Left lobe of liver (tissue), 2 donors: Measurements from ENCODE around the gene FAM13B. TPM values are rescaled to one million over a fixed set of nuclear protein-coding genes. Genes with fewer than 3 reads are reported as not detected.

Experiments used
- ATAC-seq: fragments of 200-7000 bp; cut with Tn5 transposase; one replicate; pipeline ENCODE4 v1.9.1; 2020; ENCODE audit warnings: mild to moderate bottlenecking, moderate library complexity
- DNase-seq: peaks from one replicate; pipeline ENCODE4 v3.0.0-alpha.2; 2020; ENCODE audit warnings: low spot score
- total RNA-seq: library from RNA; stranded (reverse); gene quantifications from one replicate; pipeline ENCODE4 v1.2.1, GENCODE V29; 2021
- donor health status: DM: no; HTN: no; CAD: no; lungs with moderate emphysema.
- donor health status: DM: no; HTN: yes; CAD: no.

The FAM13B gene
- total RNA-seq, 1 donor from 2014 or later = 8.0 TPM

- no peak for ATAC-seq
Measured at GRCh38 chr5:137902408-137903133, 130.3 kb downstream of the FAM13B start.

GRCh38 chr5:137901011-137901817 is 131.7 kb downstream of the FAM13B start:
- ATAC-seq (no peak), DNase-seq (no peak)

More at GRCh38 chr5:137902408-137903133, 130.3 kb downstream of the FAM13B start:
- no peak for DNase-seq

DNA sequence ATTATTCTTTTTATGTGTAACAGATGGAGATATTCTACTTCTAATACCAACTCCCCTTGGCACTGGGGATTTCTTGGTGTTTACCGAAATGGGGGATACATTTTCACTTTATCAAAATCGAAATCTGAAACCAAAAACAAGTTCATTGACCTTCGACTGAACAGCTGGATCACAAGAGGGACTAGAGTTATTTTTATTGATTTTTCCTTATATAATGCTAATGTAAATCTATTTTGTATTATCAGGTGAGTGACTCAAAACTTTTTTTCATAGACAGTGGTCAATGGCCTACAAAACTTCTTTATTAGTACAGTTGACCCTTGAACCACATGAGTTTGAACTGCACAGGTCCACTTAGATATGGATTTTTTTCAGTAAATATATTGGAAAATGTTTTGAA is 133.4 kb downstream of the FAM13B start:
- no peak for DNase-seq
- ATAC-seq = no peak

GRCh38 chr5:137896560-137896959 is 136.3 kb downstream of the FAM13B start:
- ATAC-seq = no peak
- DNase-seq = no peak

GRCh38 chr5:137894586-137894985 is 138.3 kb downstream of the FAM13B start:
- DNase-seq = no peak
- ATAC-seq = no peak

DNA sequence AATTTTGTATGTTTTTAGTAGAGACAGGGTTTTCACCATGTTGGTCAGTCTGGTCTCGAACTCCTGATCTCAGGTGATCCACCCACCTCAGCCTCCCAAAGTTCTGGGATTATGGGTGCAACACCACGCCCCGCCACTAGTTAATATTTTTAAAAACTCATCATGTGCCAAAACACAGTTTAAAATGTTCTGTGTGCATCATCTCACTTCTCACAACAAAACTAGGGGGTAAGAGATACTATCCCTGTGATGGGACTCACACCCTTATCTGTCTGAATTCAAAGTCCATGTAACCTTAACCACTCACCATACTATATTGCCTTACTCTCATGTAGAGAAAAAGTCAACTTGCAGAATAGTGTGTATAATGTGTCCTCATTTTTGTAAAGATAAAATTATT is 141.0 kb downstream of the FAM13B start:
- DNase-seq (no peak), ATAC-seq (no peak)

- no peak for ATAC-seq
- no peak for DNase-seq
Measured at GRCh38 chr5:137890845-137891244, 142.0 kb downstream of the FAM13B start.

DNA sequence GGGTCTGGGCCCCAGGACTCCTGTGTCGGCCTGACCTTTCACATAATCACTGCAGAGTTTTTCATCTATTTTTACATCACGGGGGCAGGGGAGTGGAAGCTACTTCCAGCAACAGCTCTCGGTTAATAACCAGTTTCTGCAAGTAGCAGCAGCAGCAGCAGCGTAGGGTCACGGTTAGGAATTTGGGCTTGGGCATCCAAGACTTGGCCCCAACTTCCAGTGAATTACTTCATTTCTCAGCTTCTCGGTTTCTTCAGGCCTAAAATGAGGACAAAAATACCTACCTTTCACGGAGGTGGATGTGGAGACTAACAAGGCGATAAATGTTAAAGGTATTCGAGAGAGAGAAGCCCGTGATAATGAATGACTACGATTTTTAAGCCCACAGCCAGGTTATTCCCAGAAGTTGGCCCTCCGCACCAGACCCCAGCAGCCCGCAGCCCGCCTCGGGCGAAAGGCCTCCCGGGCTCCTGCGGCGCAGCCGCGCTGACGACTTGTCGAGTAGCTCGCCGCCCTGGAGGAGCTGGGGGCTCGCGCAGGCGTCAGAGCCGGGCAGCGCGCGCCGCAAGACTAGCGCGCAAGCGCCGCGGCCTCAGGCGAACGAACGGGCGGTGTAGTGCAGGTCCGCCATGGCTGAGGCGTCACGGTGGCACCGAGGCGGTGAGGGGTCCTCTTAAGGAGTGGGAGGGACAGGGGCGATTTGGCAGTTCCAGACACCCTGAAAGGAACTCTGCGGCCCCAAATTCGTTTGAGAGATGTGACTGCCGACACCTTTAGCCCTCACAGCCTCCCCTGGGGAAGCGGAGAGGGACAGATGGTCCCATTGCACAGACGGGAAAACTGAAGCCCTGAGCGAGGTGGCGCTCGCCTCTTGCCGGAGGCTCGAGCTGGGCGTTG is 143.8 kb downstream of the FAM13B start, which contains the start of gene PKD2L2:
Gene PKD2L2 (plus strand): TSS at position 595 of the 897 bp plus-strand sequence. CDS start 35 bp downstream, at position 630.
- ATAC-seq = peak; percentile 88
- peak; percentile 60 for DNase-seq

- ATAC-seq = no peak
Measured at GRCh38 chr5:137888466-137888862, 144.4 kb downstream of the FAM13B start.

More at GRCh38 chr5:137888466-137888862, 144.4 kb downstream of the FAM13B start:
- DNase-seq = no peak

Other genes starting within 250 kb of the FAM13B start
- not detected for gene MYOT, start 165.2 kb downstream of the FAM13B start, total RNA-seq
- gene PKD2L2, start 143.6 kb downstream of the FAM13B start, total RNA-seq = not detected
- gene WNT8A, start 51.0 kb upstream of the FAM13B start, total RNA-seq = not detected
- 0.20 TPM for gene NME5, start 106.3 kb upstream of the FAM13B start, total RNA-seq
- 19.3 TPM for gene BRD8, start 145.6 kb upstream of the FAM13B start, total RNA-seq
- 0.35 TPM for gene KIF20A, start 146.0 kb upstream of the FAM13B start, total RNA-seq
- gene CDC23, start 180.2 kb upstream of the FAM13B start, total RNA-seq = 12.1 TPM
- not detected for gene GFRA3, start 241.5 kb upstream of the FAM13B start, total RNA-seq